ENCODE data around the gene CCDC71. TPM values are rescaled to one million over a fixed set of nuclear protein-coding genes. Genes with fewer than 3 reads are reported as not detected.

Gene CCDC71
- total RNA-seq, 1 experiment from 2014 or later, result 22.0 TPM

DNA sequence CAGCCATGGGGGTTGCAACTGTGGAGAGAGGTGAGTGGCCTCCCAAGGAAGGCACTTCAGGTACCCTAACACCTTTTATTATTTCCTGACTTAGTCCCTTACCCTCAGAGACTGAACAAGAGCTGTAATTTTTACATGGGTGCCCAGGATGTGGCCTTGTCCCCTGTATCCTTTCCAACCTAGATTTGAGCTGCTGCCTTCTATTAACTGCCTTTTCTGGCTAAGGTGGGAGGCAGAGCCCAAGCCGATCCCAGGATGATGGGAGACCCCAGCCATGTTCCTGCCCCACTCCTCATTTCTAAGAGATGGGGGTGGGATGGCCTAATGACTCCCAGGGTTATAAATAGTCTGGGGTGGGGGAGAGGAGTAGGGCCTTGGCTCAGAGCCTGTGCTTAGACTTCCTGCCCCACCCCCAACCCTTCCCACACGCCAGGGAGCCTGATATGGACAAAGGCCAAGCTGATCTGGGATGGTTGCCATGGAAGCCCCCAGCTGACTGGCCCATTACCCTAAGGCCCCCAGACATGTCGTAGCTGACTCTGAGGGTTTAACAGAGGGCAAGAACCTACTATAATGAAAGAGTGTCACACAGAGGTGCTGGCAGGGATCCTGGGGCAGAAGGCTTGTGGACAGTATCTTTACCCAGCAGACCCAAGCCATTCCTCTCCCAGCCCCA is 7.1 kb upstream of the CCDC71 start:
- peaks cover 17% of the 10 kb centered on the region for H3K4me1 ChIP-seq (ENCODE audit: low read length)
- H3K4me3 ChIP-seq (ENCODE audit: low read length), result no peak overlapping the region
- DNase-seq, result no peak
- no peaks in the 10 kb centered on the region for H4K20me1 ChIP-seq (ENCODE audit: insufficient read depth, low read depth, low read length)
- H3K27me3 ChIP-seq (ENCODE audit: low read length), result no peaks in the 10 kb centered on the region
- H3K27ac ChIP-seq (ENCODE audit: low read length), result no peak overlapping the region
- H2AFZ ChIP-seq (ENCODE audit: low read length), result no peak overlapping the region
- H3K9me3 ChIP-seq (ENCODE audit: low read length), result no peaks in the 10 kb centered on the region
- no peaks in the 10 kb centered on the region for H3K36me3 ChIP-seq (ENCODE audit: insufficient read depth, low read length)
- no peaks in the 10 kb centered on the region for H3K9me2 ChIP-seq (replicated peaks; ENCODE audit: insufficient read depth, low read length)
- H3K9ac ChIP-seq (ENCODE audit: low read length), result no peak overlapping the region
- no peak overlapping the region for H3K4me2 ChIP-seq (ENCODE audit: low read depth, low read length, poor library complexity, severe bottlenecking)
- no peaks in the 10 kb centered on the region for H3K79me2 ChIP-seq (ENCODE audit: low read length)

- Histone ChIP-seq H3K27ac (ENCODE audit: low read length) (no peak overlapping the region), H3K4me3 (ENCODE audit: low read length) (no peak overlapping the region), H2AFZ (ENCODE audit: low read length) (no peak overlapping the region), H3K27me3 (ENCODE audit: low read length) (no peaks in the 10 kb centered on the region), H3K4me1 (ENCODE audit: low read length) (peaks cover 17% of the 10 kb centered on the region), H3K9me3 (ENCODE audit: low read length) (no peaks in the 10 kb centered on the region; the same call in 1 of the 2 replicates), H3K4me2 (ENCODE audit: low read depth, low read length, poor library complexity, severe bottlenecking) (no peak overlapping the region), H4K20me1 (ENCODE audit: insufficient read depth, low read depth, low read length) (no peaks in the 10 kb centered on the region), H3K79me2 (ENCODE audit: low read length) (no peaks in the 10 kb centered on the region), H3K9ac (ENCODE audit: low read length) (no peak overlapping the region), H3K36me3 (ENCODE audit: insufficient read depth, low read length) (no peaks in the 10 kb centered on the region), H3K9me2 (replicated peaks; ENCODE audit: insufficient read depth, low read length) (no peaks in the 10 kb centered on the region)
- peak; percentile 33 for DNase-seq
Observed at GRCh38 chr3:49172551-49173041, 6.5 kb upstream of the CCDC71 start.

DNA sequence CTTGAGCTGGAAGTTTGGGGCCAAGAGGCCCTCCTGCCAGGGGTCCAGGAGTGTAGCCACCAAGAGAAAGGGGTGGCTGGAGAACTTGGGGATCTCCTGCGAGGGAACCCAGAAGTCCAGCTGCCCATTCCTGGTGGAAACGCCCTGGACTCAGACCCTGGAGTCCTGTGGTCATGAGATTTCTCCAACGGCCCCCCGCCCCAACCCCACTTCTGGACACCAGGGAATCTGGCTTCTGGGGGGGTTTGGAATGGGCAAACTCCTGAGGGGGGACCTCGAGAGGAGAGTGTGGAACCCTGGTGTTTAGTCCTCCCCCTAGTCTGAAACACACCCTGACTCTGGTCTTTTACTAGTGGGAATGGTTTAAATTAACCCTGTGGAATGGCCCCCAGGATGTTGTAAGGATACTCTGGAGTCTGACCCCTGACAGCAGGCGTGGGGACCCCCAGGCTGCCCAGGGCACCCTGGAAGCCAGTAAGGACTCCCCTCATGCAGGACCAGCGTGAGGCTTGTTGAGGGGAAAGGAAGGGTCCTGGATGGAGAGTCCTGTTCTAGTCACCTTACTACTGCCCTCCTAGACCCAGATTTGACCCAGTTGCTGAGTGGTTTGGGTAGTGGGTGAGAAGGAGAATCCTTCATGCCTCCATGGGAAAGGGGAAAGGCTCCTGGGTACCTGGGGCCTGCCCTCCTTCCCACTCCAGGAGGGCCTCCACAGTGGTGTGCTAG is 5.8 kb upstream of the CCDC71 start:
- Histone ChIP-seq H3K9me2 (replicated peaks; ENCODE audit: insufficient read depth, low read length) (no peaks in the 10 kb centered on the region), H3K4me1 (ENCODE audit: low read length) (peaks cover 10% of the 10 kb centered on the region), H3K27ac (ENCODE audit: low read length) (no peak overlapping the region), H3K36me3 (ENCODE audit: insufficient read depth, low read length) (no peaks in the 10 kb centered on the region), H4K20me1 (ENCODE audit: insufficient read depth, low read depth, low read length) (no peaks in the 10 kb centered on the region), H2AFZ (ENCODE audit: low read length) (peak overlapping the region; percentile 91), H3K27me3 (ENCODE audit: low read length) (no peaks in the 10 kb centered on the region), H3K9me3 (ENCODE audit: low read length) (peaks cover 1% of the 10 kb centered on the region; the same call in 1 of the 2 replicates), H3K4me2 (ENCODE audit: low read depth, low read length, poor library complexity, severe bottlenecking) (peak overlapping the region; percentile 97), H3K9ac (ENCODE audit: low read length) (peak overlapping the region; percentile 78), H3K4me3 (ENCODE audit: low read length) (peak overlapping the region; percentile 69), H3K79me2 (ENCODE audit: low read length) (no peaks in the 10 kb centered on the region)
- DNase-seq, result peak; percentile 37

DNA sequence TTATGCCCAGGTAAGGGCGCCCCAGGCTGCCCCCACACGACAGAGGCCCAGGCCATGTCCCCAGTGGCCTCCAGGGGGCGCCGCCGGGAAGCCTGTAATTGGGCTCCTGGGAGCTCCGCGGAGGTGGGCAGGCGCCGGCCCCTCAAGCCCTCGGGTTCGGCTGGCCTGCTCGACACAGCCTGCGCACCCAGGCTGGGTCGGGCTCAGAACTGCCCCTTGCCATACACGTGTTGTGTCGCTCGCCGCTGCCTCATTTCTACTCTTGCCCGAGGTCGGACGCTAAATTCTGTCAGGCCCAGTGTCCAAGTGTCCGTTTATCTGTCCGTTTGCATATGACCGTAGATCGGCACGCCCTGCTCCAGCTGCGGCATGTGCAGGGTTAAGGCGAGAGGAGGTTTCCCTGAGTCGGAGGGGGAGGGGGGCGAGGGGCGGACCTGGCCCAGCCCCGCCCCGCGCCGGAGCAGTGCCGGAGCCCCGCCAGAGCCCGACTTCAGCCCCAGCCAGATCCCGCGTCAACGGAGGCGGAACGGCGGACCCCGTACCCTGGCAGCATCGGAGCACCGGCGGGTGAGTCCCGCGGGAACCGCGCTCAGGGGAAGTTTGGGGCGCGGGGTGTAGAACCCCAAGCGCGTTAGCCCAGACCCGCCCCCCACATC is 5.1 kb upstream of the CCDC71 start, which contains the start of gene KLHDC8B:
TSS of gene KLHDC8B (plus strand) at position 480 of the 656 bp plus-strand sequence. CDS start 1,172 bp downstream, outside the sequence.
- Histone ChIP-seq H3K4me3 (ENCODE audit: low read length) (peak within 1 kb of the TSS; percentile 69), H2AFZ (ENCODE audit: low read length) (peak within 1 kb of the TSS; percentile 91), H3K9ac (ENCODE audit: low read length) (peak within 1 kb of the TSS; percentile 78), H3K27me3 (ENCODE audit: low read length) (no peaks in the 10 kb centered on the region), H3K27ac (ENCODE audit: low read length) (no peak within 1 kb of the TSS), H3K9me3 (ENCODE audit: low read length) (peaks cover 4% of the 10 kb centered on the region; the same call in 1 of the 2 replicates), H3K36me3 (ENCODE audit: insufficient read depth, low read length) (no peaks in the 10 kb centered on the region), H3K4me2 (ENCODE audit: low read depth, low read length, poor library complexity, severe bottlenecking) (peak within 1 kb of the TSS; percentile 97), H3K9me2 (replicated peaks; ENCODE audit: insufficient read depth, low read length) (no peaks in the 10 kb centered on the region), H4K20me1 (ENCODE audit: insufficient read depth, low read depth, low read length) (no peaks in the 10 kb centered on the region), H3K4me1 (ENCODE audit: low read length) (peaks cover 12% of the 10 kb centered on the region), H3K79me2 (ENCODE audit: low read length) (no peaks in the 10 kb centered on the region)
- DNase-seq, result peak; percentile 93

GRCh38 chr3:49170744-49171118 is 4.6 kb upstream of the CCDC71 start:
- Histone ChIP-seq H4K20me1 (ENCODE audit: insufficient read depth, low read depth, low read length) (no peaks in the 10 kb centered on the region), H3K9ac (ENCODE audit: low read length) (peak overlapping the region; percentile 78), H3K4me1 (ENCODE audit: low read length) (peaks cover 13% of the 10 kb centered on the region), H3K27ac (ENCODE audit: low read length) (no peak overlapping the region), H3K79me2 (ENCODE audit: low read length) (peaks cover 2% of the 10 kb centered on the region), H3K4me2 (ENCODE audit: low read depth, low read length, poor library complexity, severe bottlenecking) (peak overlapping the region; percentile 97), H3K9me2 (replicated peaks; ENCODE audit: insufficient read depth, low read length) (no peaks in the 10 kb centered on the region), H3K9me3 (ENCODE audit: low read length) (peaks cover 4% of the 10 kb centered on the region; the same call in 1 of the 2 replicates), H3K4me3 (ENCODE audit: low read length) (peak overlapping the region; percentile 69; the same call in 1 of the 2 replicates), H3K36me3 (ENCODE audit: insufficient read depth, low read length) (no peaks in the 10 kb centered on the region), H2AFZ (ENCODE audit: low read length) (peak overlapping the region; percentile 91), H3K27me3 (ENCODE audit: low read length) (no peaks in the 10 kb centered on the region)
- no peak for DNase-seq

DNA sequence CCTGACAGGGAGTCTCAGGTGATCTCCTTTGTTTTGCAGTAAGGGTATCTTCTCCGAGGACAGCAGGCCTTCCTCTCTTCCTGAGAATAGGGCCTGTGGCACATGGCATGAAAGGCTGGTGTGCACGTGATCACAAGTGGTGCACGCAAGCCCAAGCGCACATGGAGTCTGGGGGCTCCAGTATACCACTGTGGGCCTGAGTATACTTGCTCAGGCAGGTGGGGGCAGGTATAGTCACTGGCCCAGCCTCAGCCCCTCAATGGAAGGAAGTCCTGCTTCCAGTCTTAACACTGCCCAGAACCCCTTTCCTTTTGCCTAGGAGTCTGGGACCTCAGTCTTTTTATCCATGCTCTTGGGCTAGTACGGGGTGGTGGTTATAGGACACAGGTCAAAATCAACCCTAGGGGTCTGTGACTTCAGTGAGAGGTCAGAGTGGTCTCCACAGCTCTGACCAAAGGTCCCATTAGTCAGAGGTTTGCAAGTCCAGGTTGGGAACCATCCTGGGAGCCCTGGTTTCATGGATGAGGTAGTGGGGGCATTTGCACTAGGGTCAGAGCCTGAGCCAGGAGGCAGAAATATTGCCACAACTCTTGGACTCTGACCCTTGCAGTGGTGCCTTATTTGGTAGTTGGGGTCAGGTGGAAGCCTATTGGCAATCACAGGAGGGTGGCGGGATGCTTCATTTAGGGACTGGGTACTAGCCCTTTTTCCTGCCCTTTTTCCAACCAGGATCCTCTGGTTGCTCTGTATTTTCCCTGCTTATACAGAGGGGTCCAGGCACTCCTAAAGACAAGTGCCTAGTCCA is 823 bp upstream of the CCDC71 start:
- H3K4me1 ChIP-seq (ENCODE audit: low read length), result peaks cover 26% of the 10 kb centered on the region

DNA sequence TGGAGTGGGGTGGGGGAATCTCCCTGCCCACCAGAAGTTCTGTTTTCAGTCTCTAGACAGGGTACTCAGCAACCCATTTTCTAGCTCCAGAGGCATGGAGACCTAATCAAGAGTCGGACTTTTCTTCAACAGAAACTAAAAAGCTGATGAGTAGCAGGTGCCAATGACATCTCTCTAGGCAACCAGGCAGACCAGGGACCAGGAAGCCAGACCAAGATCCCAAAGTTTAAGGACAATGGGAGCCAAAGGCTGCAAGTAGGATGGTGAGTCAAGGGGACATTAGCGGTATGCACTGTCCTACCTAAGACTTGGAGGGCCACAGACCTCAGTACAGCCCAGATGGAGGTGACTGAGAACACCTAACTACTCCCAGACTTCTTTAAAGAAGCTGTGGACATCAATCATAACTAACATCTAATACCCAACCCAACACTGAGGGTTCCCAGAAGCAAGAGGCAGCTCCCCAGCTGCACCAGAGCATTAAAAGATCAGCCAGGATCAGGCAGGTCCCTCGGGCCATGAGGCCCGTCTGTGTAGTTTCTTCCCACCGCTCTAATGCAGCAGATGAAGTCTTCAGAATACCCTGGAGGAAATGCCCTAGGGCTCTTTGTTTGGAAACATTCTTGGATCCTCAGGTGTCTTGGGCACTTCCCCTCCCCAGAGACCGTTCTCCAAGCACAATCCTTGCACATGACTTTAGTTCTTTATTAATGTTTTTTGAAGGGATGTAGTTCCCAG is 979 bp downstream of the CCDC71 start:
- H3K27ac ChIP-seq (ENCODE audit: low read length), result peak overlapping the region; percentile 63
- H2AFZ ChIP-seq (ENCODE audit: low read length), result no peak overlapping the region
- peak; percentile 57 for DNase-seq
- H3K9me2 ChIP-seq (replicated peaks; ENCODE audit: insufficient read depth, low read length), result no peaks in the 10 kb centered on the region
- peaks cover 18% of the 10 kb centered on the region; the same call in 1 of the 2 replicates for H3K36me3 ChIP-seq (ENCODE audit: insufficient read depth, low read length)
- H3K4me2 ChIP-seq (ENCODE audit: low read depth, low read length, poor library complexity, severe bottlenecking), result peak overlapping the region; percentile 82
- H3K27me3 ChIP-seq (ENCODE audit: low read length), result no peaks in the 10 kb centered on the region
- peak overlapping the region; percentile 92 for H3K9ac ChIP-seq (ENCODE audit: low read length)
- no peaks in the 10 kb centered on the region for H4K20me1 ChIP-seq (ENCODE audit: insufficient read depth, low read depth, low read length)
- H3K4me1 ChIP-seq (ENCODE audit: low read length), result peaks cover 18% of the 10 kb centered on the region
- H3K9me3 ChIP-seq (ENCODE audit: low read length), result peaks cover 4% of the 10 kb centered on the region; the same call in 1 of the 2 replicates
- peaks cover 22% of the 10 kb centered on the region for H3K79me2 ChIP-seq (ENCODE audit: low read length)
- peak overlapping the region; percentile 82 for H3K4me3 ChIP-seq (ENCODE audit: low read length)

More for the DNA sequence above, 823 bp upstream of the CCDC71 start:
- peaks cover 22% of the 10 kb centered on the region for H3K79me2 ChIP-seq (ENCODE audit: low read length)
- H3K27me3 ChIP-seq (ENCODE audit: low read length), result no peaks in the 10 kb centered on the region
- H3K36me3 ChIP-seq (ENCODE audit: insufficient read depth, low read length), result peaks cover 18% of the 10 kb centered on the region; the same call in 1 of the 2 replicates
- peak overlapping the region; percentile 82; the same call in 1 of the 2 replicates for H3K4me3 ChIP-seq (ENCODE audit: low read length)
- no peak overlapping the region for H3K27ac ChIP-seq (ENCODE audit: low read length)
- H4K20me1 ChIP-seq (ENCODE audit: insufficient read depth, low read depth, low read length), result no peaks in the 10 kb centered on the region
- no peaks in the 10 kb centered on the region for H3K9me2 ChIP-seq (replicated peaks; ENCODE audit: insufficient read depth, low read length)
- H3K9me3 ChIP-seq (ENCODE audit: low read length), result peaks cover 4% of the 10 kb centered on the region; the same call in 1 of the 2 replicates
- H2AFZ ChIP-seq (ENCODE audit: low read length), result peak overlapping the region; percentile 82
- no peak for DNase-seq
- H3K4me2 ChIP-seq (ENCODE audit: low read depth, low read length, poor library complexity, severe bottlenecking), result peak overlapping the region; percentile 82
- no peak overlapping the region for H3K9ac ChIP-seq (ENCODE audit: low read length)

All from Karpas-422 (cell line).